Measurements from ENCODE around the gene SPACA7. TPM values are rescaled to one million over a fixed set of nuclear protein-coding genes. Genes with fewer than 3 reads are reported as not detected.

The SPACA7 gene
- total and polyA plus RNA-seq, 4 donors: not detected

DNA sequence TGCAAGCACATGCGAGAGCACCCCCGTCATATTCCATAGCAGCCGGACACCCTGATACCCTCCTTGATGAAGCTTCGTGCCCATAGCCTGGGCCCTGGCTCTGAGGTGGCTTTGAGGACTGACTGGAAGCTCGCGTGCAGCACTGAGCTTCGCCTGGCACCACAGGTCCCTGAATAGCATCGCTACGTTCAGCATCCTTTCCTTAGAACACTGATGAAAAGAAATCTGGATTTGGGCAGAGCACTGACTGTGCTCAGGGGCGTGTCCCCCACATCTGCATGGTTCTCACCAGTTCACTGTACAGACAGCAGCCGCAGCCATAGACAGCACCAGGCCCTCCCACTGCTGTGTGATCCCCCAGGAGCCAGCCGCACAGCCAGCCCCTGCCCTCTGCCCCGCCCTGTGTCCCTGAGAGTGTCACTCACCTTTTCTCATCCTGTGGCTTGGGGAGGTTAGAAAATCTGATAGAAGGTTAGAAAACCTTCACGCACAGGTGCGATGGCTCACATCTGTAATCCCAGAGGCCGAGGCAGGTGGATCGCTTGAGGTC, 49.3 kb upstream of the SPACA7 start:
- H3K9ac ChIP-seq (ENCODE audit: low read depth in 1 of 2, low read length in 2 of 2): no peak overlapping the region
- H3K36me3 ChIP-seq (ENCODE audit: control insufficient read depth in 4 of 4, insufficient read depth in 3 of 4, low read depth in 1 of 4, low read length in 3 of 4): no peaks in the 10 kb centered on the region
- no peak for DNase-seq (ENCODE audit: low spot score)
- WGBS: 79% methylated on average over 17 of the region's 17 CpGs
- H3K27ac ChIP-seq (ENCODE audit: low read depth in 1 of 2, low read length in 2 of 2): no peak overlapping the region
- no peak overlapping the region for H3K4me3 ChIP-seq (ENCODE audit: low read depth in 1 of 3, low read length in 3 of 3)
- peaks cover 2 to 8% (median 5%) of the 10 kb centered on the region in 4 donors for H3K4me1 ChIP-seq (ENCODE audit: control insufficient read depth in 4 of 4, insufficient read depth in 4 of 4, low read length in 3 of 4)
- H3K9me3 ChIP-seq (ENCODE audit: control insufficient read depth in 4 of 4, low read length in 3 of 4): peaks cover 0 to 1% (median 0%) of the 10 kb centered on the region in 4 donors
- TF ChIP-seq FOXA2 (IDR thresholded peaks at IDR 0.05) (no peak), HNF4G (IDR thresholded peaks at IDR 0.05) (no peak), SP1 (IDR thresholded peaks at IDR 0.05) (no peak), GABPA (IDR thresholded peaks at IDR 0.05 in 1 of 2, conservative IDR thresholded peaks at IDR 0.05 in 1 of 2) (no peak), FOXA1 (IDR thresholded peaks at IDR 0.05) (no peak), EGR1 (IDR thresholded peaks at IDR 0.05; ENCODE audit: low read depth in 2 of 2) (no peak), RAD21 (IDR thresholded peaks at IDR 0.05) (no peak), RXRA (IDR thresholded peaks at IDR 0.05) (no peak), TAF1 (conservative IDR thresholded peaks at IDR 0.05) (no peak), HNF4A (conservative IDR thresholded peaks at IDR 0.05) (no peak), YY1 (IDR thresholded peaks at IDR 0.05) (no peak), JUND (IDR thresholded peaks at IDR 0.05) (no peak), NR2F2 (IDR thresholded peaks at IDR 0.05) (no peak)
- TF ChIP-seq, protein P1, sequence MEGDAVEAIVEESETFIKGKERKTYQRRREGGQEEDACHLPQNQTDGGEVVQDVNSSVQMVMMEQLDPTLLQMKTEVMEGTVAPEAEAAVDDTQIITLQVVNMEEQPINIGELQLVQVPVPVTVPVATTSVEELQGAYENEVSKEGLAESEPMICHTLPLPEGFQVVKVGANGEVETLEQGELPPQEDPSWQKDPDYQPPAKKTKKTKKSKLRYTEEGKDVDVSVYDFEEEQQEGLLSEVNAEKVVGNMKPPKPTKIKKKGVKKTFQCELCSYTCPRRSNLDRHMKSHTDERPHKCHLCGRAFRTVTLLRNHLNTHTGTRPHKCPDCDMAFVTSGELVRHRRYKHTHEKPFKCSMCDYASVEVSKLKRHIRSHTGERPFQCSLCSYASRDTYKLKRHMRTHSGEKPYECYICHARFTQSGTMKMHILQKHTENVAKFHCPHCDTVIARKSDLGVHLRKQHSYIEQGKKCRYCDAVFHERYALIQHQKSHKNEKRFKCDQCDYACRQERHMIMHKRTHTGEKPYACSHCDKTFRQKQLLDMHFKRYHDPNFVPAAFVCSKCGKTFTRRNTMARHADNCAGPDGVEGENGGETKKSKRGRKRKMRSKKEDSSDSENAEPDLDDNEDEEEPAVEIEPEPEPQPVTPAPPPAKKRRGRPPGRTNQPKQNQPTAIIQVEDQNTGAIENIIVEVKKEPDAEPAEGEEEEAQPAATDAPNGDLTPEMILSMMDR (IDR thresholded peaks at IDR 0.05; ENCODE audit: low read depth, low read length, missing input control): no peak
- TF ChIP-seq, protein P2, sequence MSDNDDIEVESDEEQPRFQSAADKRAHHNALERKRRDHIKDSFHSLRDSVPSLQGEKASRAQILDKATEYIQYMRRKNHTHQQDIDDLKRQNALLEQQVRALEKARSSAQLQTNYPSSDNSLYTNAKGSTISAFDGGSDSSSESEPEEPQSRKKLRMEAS (IDR thresholded peaks at IDR 0.05): no peak
- TF ChIP-seq, protein P3, sequence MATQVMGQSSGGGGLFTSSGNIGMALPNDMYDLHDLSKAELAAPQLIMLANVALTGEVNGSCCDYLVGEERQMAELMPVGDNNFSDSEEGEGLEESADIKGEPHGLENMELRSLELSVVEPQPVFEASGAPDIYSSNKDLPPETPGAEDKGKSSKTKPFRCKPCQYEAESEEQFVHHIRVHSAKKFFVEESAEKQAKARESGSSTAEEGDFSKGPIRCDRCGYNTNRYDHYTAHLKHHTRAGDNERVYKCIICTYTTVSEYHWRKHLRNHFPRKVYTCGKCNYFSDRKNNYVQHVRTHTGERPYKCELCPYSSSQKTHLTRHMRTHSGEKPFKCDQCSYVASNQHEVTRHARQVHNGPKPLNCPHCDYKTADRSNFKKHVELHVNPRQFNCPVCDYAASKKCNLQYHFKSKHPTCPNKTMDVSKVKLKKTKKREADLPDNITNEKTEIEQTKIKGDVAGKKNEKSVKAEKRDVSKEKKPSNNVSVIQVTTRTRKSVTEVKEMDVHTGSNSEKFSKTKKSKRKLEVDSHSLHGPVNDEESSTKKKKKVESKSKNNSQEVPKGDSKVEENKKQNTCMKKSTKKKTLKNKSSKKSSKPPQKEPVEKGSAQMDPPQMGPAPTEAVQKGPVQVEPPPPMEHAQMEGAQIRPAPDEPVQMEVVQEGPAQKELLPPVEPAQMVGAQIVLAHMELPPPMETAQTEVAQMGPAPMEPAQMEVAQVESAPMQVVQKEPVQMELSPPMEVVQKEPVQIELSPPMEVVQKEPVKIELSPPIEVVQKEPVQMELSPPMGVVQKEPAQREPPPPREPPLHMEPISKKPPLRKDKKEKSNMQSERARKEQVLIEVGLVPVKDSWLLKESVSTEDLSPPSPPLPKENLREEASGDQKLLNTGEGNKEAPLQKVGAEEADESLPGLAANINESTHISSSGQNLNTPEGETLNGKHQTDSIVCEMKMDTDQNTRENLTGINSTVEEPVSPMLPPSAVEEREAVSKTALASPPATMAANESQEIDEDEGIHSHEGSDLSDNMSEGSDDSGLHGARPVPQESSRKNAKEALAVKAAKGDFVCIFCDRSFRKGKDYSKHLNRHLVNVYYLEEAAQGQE (IDR thresholded peaks at IDR 0.05): no peak
- TF ChIP-seq, protein P4, sequence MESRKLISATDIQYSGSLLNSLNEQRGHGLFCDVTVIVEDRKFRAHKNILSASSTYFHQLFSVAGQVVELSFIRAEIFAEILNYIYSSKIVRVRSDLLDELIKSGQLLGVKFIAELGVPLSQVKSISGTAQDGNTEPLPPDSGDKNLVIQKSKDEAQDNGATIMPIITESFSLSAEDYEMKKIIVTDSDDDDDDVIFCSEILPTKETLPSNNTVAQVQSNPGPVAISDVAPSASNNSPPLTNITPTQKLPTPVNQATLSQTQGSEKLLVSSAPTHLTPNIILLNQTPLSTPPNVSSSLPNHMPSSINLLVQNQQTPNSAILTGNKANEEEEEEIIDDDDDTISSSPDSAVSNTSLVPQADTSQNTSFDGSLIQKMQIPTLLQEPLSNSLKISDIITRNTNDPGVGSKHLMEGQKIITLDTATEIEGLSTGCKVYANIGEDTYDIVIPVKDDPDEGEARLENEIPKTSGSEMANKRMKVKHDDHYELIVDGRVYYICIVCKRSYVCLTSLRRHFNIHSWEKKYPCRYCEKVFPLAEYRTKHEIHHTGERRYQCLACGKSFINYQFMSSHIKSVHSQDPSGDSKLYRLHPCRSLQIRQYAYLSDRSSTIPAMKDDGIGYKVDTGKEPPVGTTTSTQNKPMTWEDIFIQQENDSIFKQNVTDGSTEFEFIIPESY (IDR thresholded peaks at IDR 0.05): no peak
- TF ChIP-seq, protein P5, sequence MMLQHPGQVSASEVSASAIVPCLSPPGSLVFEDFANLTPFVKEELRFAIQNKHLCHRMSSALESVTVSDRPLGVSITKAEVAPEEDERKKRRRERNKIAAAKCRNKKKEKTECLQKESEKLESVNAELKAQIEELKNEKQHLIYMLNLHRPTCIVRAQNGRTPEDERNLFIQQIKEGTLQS (IDR thresholded peaks at IDR 0.05): no peak
- H3K27me3 ChIP-seq (ENCODE audit: control insufficient read depth in 4 of 4, insufficient read depth in 4 of 4, low read length in 3 of 4): peaks cover 0 to 2% (median 0%) of the 10 kb centered on the region in 4 donors
